Lower leg skin (tissue), 4 donors: ENCODE data around the gene FOXN4. TPM values are rescaled to one million over a fixed set of nuclear protein-coding genes. Genes with fewer than 3 reads are reported as not detected.
"Not testable (repeated sequence)": the region's sequence is repeated elsewhere in the genome, so short reads cannot be mapped to it uniquely, and the experiment has no call there.

Experiments used
- DNase-seq, 2 donors: peaks; one replicate each; pipeline ENCODE4 v3.0.0-alpha.2; 2019; ENCODE audit warnings: low spot score in 2 of 2
- H3K4me3 ChIP-seq: fragments of 200-600 bp; sonication (generic); 2 replicates; pipeline ENCODE4 v1.5.1; 2017; ENCODE audit warnings: mild to moderate bottlenecking, low read depth; ENCODE audit not compliant: poor library complexity, severe bottlenecking
- CTCF ChIP-seq, 3 donors: fragments of 450-650 bp; IDR thresholded peaks; one replicate each; pipeline ENCODE4 v1.5.1; 2016; ENCODE audit warnings: antibody characterized with exemption in 3 of 3, mild to moderate bottlenecking in 3 of 3, moderate library complexity in 2 of 3
- POLR2A ChIP-seq, 2 donors: fragments of 450-650 bp; IDR thresholded peaks; one replicate each; pipeline ENCODE4 v1.6.1; 2016 to 2017; ENCODE audit warnings: antibody characterized with exemption in 2 of 2, mild to moderate bottlenecking in 1 of 2, moderate library complexity in 1 of 2
- WGBS, 2 donors: methylation state at CpG; one replicate each; pipeline ENCODE4 v1.1.5; 2018; 5-methylcytosine and 5-hydroxymethylcytosine counted together
- intact Hi-C: fragments of 100-400 bp; cut with DNase I; formaldehyde crosslinking; loops from one replicate; pipeline ENCODE4 v1.15.0; 2023; ENCODE audit warnings: low total_unique reads
- total RNA-seq, 4 donors: library from RNA; depleted of rRNA; stranded (reverse); fragments of >200 nt; gene quantifications; one replicate each; pipeline ENCODE4 v1.1.0, GENCODE V29; 2016

FOXN4 gene
- total RNA-seq, 4 donors from 2014 or later: 0.10 to 0.12 TPM; not detected in 2

- intact Hi-C loops: no loop called here
- no peak for DNase-seq
- H3K4me3 ChIP-seq: no peak overlapping the region
- TF ChIP-seq POLR2A (IDR thresholded peaks at IDR 0.05) (no peak), CTCF (IDR thresholded peaks at IDR 0.05) (no peak)
- 62 to 63% methylated on average over 7 of the region's 7 CpGs for WGBS, 2 donors
These were observed 22.3 kb upstream of the FOXN4 start for GRCh38 chr12:109331301-109331952.

- no peak for DNase-seq
- TF ChIP-seq POLR2A (IDR thresholded peaks at IDR 0.05) (no peak), CTCF (IDR thresholded peaks at IDR 0.05) (no peak)
- 91% methylated on average over 16 of the region's 16 CpGs for whole genome bisulfite sequencing, 2 donors
- H3K4me3 ChIP-seq: no peak overlapping the region
- intact Hi-C loops: no loop called here
These were observed 21.5 kb upstream of the FOXN4 start for GRCh38 chr12:109330282-109331230.

GRCh38 chr12:109329686-109330085 is 20.6 kb upstream of the FOXN4 start:
- WGBS, 2 donors: 63% methylated on average over 7 of the region's 7 CpGs
- intact Hi-C loops: no loop called here
- DNase-seq: no peak
- no peak overlapping the region for H3K4me3 ChIP-seq
- TF ChIP-seq CTCF (IDR thresholded peaks at IDR 0.05) (no peak), POLR2A (IDR thresholded peaks at IDR 0.05) (no peak)

GRCh38 chr12:109329003-109329402 is 19.9 kb upstream of the FOXN4 start:
- WGBS, 2 donors: 88 to 89% methylated on average over 3 of the region's 3 CpGs
- intact Hi-C loops: no loop called here
- DNase-seq: no peak
- no peak for TF ChIP-seq CTCF (IDR thresholded peaks at IDR 0.05)
- no peak for TF ChIP-seq POLR2A (IDR thresholded peaks at IDR 0.05)
- H3K4me3 ChIP-seq: no peak overlapping the region

- intact Hi-C loops: not testable (repeated sequence)
These were observed 12.2 kb upstream of the FOXN4 start for GRCh38 chr12:109321294-109321693.

More at GRCh38 chr12:109321294-109321693, 12.2 kb upstream of the FOXN4 start:
- DNase-seq, H3K4me3 ChIP-seq: not testable (repeated sequence)
- WGBS, 2 donors: 89 to 91% methylated on average over 8 of the region's 8 CpGs
